Ishikawa (cell line): ENCODE measurements around the gene GRM7.

ENCODE experiments used
- CEBPB ChIP-seq: IDR thresholded peaks from 2 replicates; pipeline ENCODE4 v1.6.1; 2012
- CREB1 ChIP-seq: IDR thresholded peaks from 2 replicates; pipeline ENCODE4 v1.6.1; 2012; ENCODE audit warnings: low read depth
- EGR1 ChIP-seq: IDR thresholded peaks from 2 replicates; pipeline ENCODE4 v1.6.1; 2012
- EP300 ChIP-seq: IDR thresholded peaks from 2 replicates; pipeline ENCODE4 v1.6.1; 2012; ENCODE audit warnings: borderline replicate concordance
- FOXM1 ChIP-seq: IDR thresholded peaks from 2 replicates; pipeline ENCODE4 v1.6.1; 2012; ENCODE audit warnings: low read depth, borderline replicate concordance
- MAX ChIP-seq: IDR thresholded peaks from 2 replicates; pipeline ENCODE4 v1.6.1; 2012
- NFIC ChIP-seq: IDR thresholded peaks from 2 replicates; pipeline ENCODE4 v1.6.1; 2012
- RAD21 ChIP-seq: IDR thresholded peaks from 2 replicates; pipeline ENCODE4 v1.6.1; 2012; ENCODE audit warnings: low read depth
- REST ChIP-seq: IDR thresholded peaks from 2 replicates; pipeline ENCODE4 v1.6.1; 2012; ENCODE audit warnings: low read depth, mild to moderate bottlenecking
- TAF1 ChIP-seq: IDR thresholded peaks from 2 replicates; pipeline ENCODE4 v1.6.1; 2012; ENCODE audit warnings: low read depth, mild to moderate bottlenecking
- TCF12 ChIP-seq: IDR thresholded peaks from 2 replicates; pipeline ENCODE4 v1.6.1; 2012; ENCODE audit warnings: low read depth
- TEAD4 ChIP-seq: IDR thresholded peaks from 2 replicates; pipeline ENCODE4 v1.6.1; 2012
- USF1 ChIP-seq: IDR thresholded peaks from 2 replicates; pipeline ENCODE4 v1.6.1; 2012
- YY1 ChIP-seq: IDR thresholded peaks from 2 replicates; pipeline ENCODE4 v1.6.1; 2012; ENCODE audit warnings: low read depth
- ZBTB7A ChIP-seq: IDR thresholded peaks from 2 replicates; pipeline ENCODE4 v1.6.1; 2012; ENCODE audit warnings: low read depth

Gene GRM7

DNA sequence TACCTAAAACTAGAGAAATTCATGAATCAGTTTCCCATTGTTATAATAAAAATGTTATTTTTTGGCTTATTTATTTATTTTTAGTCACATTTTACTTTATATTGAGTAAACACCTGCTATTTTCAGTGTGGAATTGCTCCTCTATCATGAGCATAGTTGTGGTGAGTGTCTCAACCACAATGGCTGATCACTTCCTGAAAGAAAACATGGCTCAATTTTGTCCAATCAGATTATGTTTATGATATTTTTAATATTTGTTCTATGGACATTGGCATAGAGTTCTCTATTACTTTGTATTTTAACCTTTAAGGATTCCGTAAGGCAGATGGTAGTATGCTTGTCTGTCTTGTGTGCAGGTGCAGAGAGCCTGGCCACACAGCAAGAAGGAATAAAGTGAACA lies 16.2 kb upstream of the GRM7 start:
- no peak for TF ChIP-seq TCF12
- TF ChIP-seq EP300 = no peak
- no peak for TF ChIP-seq CREB1
- no peak for TF ChIP-seq TAF1
- TF ChIP-seq FOXM1 = no peak
- no peak for TF ChIP-seq USF1

GRCh38 chr3:6854184-6854583 lies 6.7 kb upstream of the GRM7 start:
- TF ChIP-seq TAF1 = no peak
- no peak for TF ChIP-seq MAX
- no peak for TF ChIP-seq EP300
- no peak for TF ChIP-seq CEBPB
- TF ChIP-seq USF1 = no peak
- no peak for TF ChIP-seq EGR1
- TF ChIP-seq YY1 = no peak
- TF ChIP-seq RAD21 = no peak
- no peak for TF ChIP-seq CREB1
- TF ChIP-seq NFIC = no peak
- TF ChIP-seq TCF12 = no peak
- TF ChIP-seq REST = no peak
- no peak for TF ChIP-seq ZBTB7A
- no peak for TF ChIP-seq FOXM1
- no peak for TF ChIP-seq TEAD4

DNA sequence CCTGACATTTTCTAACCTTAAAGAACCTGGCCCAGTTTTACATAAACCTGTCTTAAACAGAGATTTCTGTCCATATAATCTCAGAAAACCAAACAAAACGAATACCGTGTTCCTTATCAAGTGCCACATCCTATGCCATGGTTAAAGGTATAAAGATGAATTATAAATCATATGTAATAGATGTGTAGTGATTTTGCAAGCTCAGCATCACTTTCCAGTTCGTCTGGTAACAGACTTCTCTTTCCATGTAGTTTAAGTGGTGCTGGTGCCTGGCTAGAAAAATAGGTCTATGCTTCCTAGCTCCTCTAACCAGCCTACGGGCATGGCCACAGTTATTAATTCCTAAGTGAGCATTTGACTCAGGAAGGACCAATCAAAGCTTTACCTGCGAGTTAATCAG lies 3.4 kb upstream of the GRM7 start:
- TF ChIP-seq TEAD4 = no peak
- TF ChIP-seq RAD21 = no peak
- no peak for TF ChIP-seq TAF1
- TF ChIP-seq TCF12 = no peak
- no peak for TF ChIP-seq CEBPB
- TF ChIP-seq YY1 = no peak
- no peak for TF ChIP-seq CREB1
- TF ChIP-seq USF1 = no peak
- TF ChIP-seq FOXM1 = no peak
- no peak for TF ChIP-seq EGR1

DNA sequence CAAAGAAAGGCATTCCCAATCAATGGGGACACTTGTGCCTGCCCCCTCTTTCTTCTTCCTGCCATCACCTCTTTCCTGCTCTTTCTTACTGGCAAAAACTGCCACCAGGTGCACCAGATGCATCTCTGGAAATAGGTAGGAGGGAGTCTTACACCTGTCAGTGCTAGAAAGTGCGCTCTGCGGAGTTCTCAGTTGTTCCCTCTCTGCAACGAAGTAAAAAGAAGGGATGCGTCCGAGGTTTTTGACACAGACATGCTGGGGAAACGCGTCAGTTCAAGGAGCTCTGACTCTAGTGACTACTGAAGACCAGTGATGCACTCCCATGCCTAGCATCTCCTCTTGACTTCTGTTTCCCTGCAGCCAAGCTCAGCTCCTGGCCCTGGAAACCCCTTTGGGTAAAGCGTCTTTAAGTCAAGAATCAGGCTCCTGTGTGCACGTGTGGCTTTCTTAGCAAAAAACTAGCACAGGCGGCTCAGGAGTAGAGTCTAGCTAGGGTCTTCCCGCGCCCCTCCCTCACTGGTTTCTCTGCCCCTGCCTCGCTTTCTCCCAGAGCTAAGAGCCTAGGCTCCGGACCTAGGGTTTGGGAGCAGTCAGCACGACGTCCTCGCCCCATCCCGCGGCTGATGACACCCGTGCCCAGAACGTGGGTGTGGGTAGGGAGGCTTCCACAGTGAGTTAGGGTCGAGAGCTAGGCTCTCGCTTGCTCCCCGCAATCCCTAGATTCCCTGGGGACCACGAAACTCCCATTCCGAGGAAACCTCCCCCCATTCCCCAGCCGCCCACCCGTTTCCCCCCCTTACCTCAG lies 564 bp upstream of the GRM7 start:
- no peak for TF ChIP-seq MAX
- TF ChIP-seq ZBTB7A = no peak

- no peak for TF ChIP-seq TCF12
- TF ChIP-seq NFIC = no peak
- no peak for TF ChIP-seq USF1
- no peak for TF ChIP-seq FOXM1
- TF ChIP-seq CREB1 = no peak
- no peak for TF ChIP-seq EP300
- TF ChIP-seq REST = no peak
These were observed 698 bp downstream of the GRM7 start for GRCh38 chr3:6861625-6862000.
